Measurements from ENCODE around the gene UNC5C. TPM values are rescaled to one million over a fixed set of nuclear protein-coding genes. Genes with fewer than 3 reads are reported as not detected.

The UNC5C gene
- total RNA-seq, 1 donor from 2014 or later = 2.2 TPM

DNA sequence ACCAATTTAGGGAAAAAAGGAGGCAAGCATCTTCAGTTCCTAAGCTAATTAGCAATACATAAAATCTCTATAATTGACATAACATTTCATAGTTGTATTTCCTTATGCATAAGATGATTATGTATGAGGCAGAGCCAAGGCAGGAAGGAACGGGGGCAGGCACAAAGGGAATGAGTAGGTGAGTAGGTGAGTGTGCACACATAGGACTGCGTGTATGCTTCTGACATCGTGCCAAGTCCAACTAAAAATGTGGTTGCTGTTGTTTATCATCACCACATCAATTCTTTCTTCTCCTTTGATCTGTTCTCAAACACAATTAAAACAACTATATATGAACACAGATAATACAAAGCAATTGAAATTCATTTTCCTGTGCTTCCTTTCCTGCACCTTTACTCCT, 131.2 kb downstream of the UNC5C start:
- DNase-seq (ENCODE audit: low read depth) = no peak
- TF ChIP-seq, protein P1, sequence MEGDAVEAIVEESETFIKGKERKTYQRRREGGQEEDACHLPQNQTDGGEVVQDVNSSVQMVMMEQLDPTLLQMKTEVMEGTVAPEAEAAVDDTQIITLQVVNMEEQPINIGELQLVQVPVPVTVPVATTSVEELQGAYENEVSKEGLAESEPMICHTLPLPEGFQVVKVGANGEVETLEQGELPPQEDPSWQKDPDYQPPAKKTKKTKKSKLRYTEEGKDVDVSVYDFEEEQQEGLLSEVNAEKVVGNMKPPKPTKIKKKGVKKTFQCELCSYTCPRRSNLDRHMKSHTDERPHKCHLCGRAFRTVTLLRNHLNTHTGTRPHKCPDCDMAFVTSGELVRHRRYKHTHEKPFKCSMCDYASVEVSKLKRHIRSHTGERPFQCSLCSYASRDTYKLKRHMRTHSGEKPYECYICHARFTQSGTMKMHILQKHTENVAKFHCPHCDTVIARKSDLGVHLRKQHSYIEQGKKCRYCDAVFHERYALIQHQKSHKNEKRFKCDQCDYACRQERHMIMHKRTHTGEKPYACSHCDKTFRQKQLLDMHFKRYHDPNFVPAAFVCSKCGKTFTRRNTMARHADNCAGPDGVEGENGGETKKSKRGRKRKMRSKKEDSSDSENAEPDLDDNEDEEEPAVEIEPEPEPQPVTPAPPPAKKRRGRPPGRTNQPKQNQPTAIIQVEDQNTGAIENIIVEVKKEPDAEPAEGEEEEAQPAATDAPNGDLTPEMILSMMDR (conservative IDR thresholded peaks at IDR 0.05; ENCODE audit: low read depth, low read length) = no peak
- no peak overlapping the region for H3K4me3 ChIP-seq (ENCODE audit: low read depth, low read length)

GRCh38 chr4:95415346-95415771, 133.4 kb downstream of the UNC5C start:
- no peak for DNase-seq (ENCODE audit: low read depth)
- TF ChIP-seq, protein P1 (conservative IDR thresholded peaks at IDR 0.05; ENCODE audit: low read depth, low read length) = no peak
- no peak overlapping the region for H3K4me3 ChIP-seq (ENCODE audit: low read depth, low read length)

DNA sequence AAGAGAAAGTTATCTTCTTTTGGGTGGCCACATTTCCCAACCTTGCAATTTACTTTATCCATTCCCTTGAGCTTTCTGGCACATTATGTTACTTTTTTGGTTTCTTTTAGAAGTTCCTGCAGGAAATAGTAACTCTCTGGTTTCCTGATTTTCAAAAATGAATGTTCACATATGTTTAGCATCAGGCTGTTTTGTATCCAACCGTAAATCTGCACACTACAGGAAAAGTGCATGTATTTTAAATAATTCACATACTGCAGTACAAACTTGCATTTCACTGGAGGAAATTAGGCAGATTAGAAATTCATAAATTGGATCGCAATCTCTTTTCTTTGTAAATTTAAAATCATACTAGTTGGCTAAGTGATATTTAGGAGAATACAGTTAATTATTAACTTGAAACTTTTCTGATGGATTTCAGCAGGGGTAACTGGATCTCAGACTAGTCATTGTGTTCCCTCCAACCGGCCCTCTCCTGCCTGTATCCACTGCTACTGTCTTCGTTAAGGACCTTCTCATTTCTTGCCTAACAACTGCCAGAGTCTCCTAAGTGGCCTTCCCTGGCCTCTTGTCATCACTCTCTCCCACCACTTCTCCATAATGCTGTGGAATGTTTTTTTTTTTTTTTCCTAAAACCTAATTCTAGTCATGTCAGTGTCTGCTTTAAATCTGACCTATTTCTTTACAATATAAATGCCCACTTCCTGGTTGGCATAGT, 137.2 kb downstream of the UNC5C start:
- TF ChIP-seq, protein P1 (conservative IDR thresholded peaks at IDR 0.05; ENCODE audit: low read depth, low read length) = no peak
- H3K4me3 ChIP-seq (ENCODE audit: low read depth, low read length) = no peak overlapping the region
- DNase-seq (ENCODE audit: low read depth) = no peak

DNA sequence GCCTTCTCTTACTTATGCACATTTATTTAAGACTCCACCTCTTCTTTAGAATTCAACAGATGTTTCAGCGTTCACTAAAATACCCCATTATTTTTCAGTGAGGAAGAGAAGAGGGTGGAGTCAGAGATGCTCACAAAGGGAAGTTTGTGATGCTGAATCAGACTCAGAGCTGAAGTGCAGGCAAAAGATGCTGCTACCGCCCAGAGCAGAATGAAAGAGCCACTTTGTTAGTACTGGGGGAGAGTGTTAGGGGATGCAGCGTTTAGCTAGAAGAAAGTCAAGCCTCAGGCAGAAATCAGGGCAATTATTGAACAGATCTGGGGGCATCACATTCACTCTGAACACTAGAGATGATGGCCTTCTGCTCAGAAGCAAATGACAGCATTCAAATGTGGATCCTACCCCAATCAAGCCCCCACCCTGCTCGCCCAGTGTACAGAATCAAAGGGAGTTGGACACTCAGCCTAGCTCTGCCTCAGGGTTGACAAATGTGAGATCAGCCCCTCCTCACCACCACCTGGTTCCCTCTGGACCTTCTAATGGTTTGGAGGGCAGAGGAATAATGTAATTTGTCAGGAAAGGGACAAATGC, 138.3 kb downstream of the UNC5C start:
- no peak for DNase-seq (ENCODE audit: low read depth)
- H3K4me3 ChIP-seq (ENCODE audit: low read depth, low read length) = no peak overlapping the region
- TF ChIP-seq, protein P1 (conservative IDR thresholded peaks at IDR 0.05; ENCODE audit: low read depth, low read length) = no peak

- H3K4me3 ChIP-seq (ENCODE audit: low read depth, low read length) = no peak overlapping the region
- DNase-seq (ENCODE audit: low read depth) = no peak
- TF ChIP-seq, protein P1 (conservative IDR thresholded peaks at IDR 0.05; ENCODE audit: low read depth, low read length) = no peak
These were observed 139.0 kb downstream of the UNC5C start for GRCh38 chr4:95409750-95410149.

DNA sequence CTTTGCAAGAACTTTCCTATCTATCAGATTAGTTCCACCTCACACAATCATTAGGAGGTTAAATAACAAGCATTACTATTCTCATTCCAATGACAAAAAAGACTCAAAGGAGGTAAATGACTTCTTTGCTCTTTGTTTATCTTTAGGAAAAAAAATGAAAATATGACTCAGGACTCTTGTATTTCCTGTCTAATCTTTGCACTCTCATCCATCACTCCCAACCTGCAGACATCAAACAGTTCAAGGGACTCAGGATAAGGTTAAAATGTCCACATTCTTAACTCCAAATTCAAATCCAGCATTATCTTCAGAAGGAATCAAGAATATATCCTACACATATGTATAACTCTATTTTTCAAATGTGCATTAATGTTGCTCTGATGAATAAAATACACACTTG, 139.6 kb downstream of the UNC5C start:
- DNase-seq (ENCODE audit: low read depth) = no peak
- TF ChIP-seq, protein P1 (conservative IDR thresholded peaks at IDR 0.05; ENCODE audit: low read depth, low read length) = no peak
- H3K4me3 ChIP-seq (ENCODE audit: low read depth, low read length) = no peak overlapping the region

GRCh38 chr4:95402299-95402698, 146.5 kb downstream of the UNC5C start:
- DNase-seq (ENCODE audit: low read depth) = no peak
- TF ChIP-seq, protein P1 (conservative IDR thresholded peaks at IDR 0.05; ENCODE audit: low read depth, low read length) = no peak
- H3K4me3 ChIP-seq (ENCODE audit: low read depth, low read length) = no peak overlapping the region

Measured in epithelial cell of proximal tubule (primary cell).